ENCODE results near the gene C5orf47.
"Not testable (repeated sequence)": the region's sequence is repeated elsewhere in the genome, so short reads cannot be mapped to it uniquely, and the experiment has no call there.

C5orf47 gene

GRCh38 chr5:173970878-173971650 is 17.9 kb upstream of the C5orf47 start:
- no peak for DNase-seq

- no peak for DNase-seq
These were observed 17.2 kb upstream of the C5orf47 start for GRCh38 chr5:173971681-173972345.

GRCh38 chr5:173972607-173972924 is 16.4 kb upstream of the C5orf47 start:
- no peak for DNase-seq

GRCh38 chr5:173972925-173973615 is 15.9 kb upstream of the C5orf47 start:
- peak; percentile 64 for DNase-seq

GRCh38 chr5:173973616-173973969 is 15.4 kb upstream of the C5orf47 start:
- DNase-seq = no peak

GRCh38 chr5:173974688-173975239 is 14.2 kb upstream of the C5orf47 start:
- no peak for DNase-seq

GRCh38 chr5:173981185-173981761 is 7.7 kb upstream of the C5orf47 start:
- no peak for DNase-seq

- no peak for DNase-seq
These were observed 4.8 kb upstream of the C5orf47 start for GRCh38 chr5:173984218-173984617.

GRCh38 chr5:173989432-173990082 is 587 bp downstream of the C5orf47 start:
- DNase-seq = no peak

- no peak for DNase-seq
These were observed 8.4 kb downstream of the C5orf47 start for GRCh38 chr5:173997331-173997730.

- no peak for DNase-seq
These were observed 9.6 kb downstream of the C5orf47 start for GRCh38 chr5:173998531-173998930.

- DNase-seq = no peak
These were observed 11.1 kb downstream of the C5orf47 start for GRCh38 chr5:174000076-174000475.

GRCh38 chr5:174003795-174004194 is 14.8 kb downstream of the C5orf47 start:
- DNase-seq = no peak

- no peak for DNase-seq
These were observed 20.0 kb downstream of the C5orf47 start for GRCh38 chr5:174008922-174009321.

- no peak for DNase-seq
These were observed 21.4 kb downstream of the C5orf47 start for GRCh38 chr5:174010365-174010764.

- DNase-seq = no peak
These were observed 22.5 kb downstream of the C5orf47 start for GRCh38 chr5:174011441-174011840.

GRCh38 chr5:174020069-174020927 is 31.3 kb downstream of the C5orf47 start:
- not testable (repeated sequence) for DNase-seq

- DNase-seq = no peak
These were observed 31.9 kb downstream of the C5orf47 start for GRCh38 chr5:174020928-174021304.

GRCh38 chr5:174022384-174023095 is 33.6 kb downstream of the C5orf47 start:
- no peak for DNase-seq

- no peak for DNase-seq
These were observed 41.3 kb downstream of the C5orf47 start for GRCh38 chr5:174030286-174030685.
